ENCODE results near the gene ETFDH.
A peak's percentile ranks its signal among the peaks of the same experiment; 100 is the strongest.
"Not testable (repeated sequence)": the region's sequence is repeated elsewhere in the genome, so short reads cannot be mapped to it uniquely, and the experiment has no call there.

Gene ETFDH

GRCh38 chr4:158671915-158672806 is at the start of gene ETFDH:
ETFDH (plus strand) TSS chr4:158672296; CDS start chr4:158672457, 161 bp downstream.
- peak; percentile 96 for DNase-seq

GRCh38 chr4:158624889-158625478 is 47.1 kb upstream of the ETFDH start:
- peak in 1 of 2 experiments; percentile 37 for DNase-seq

GRCh38 chr4:158625544-158625943 is 46.6 kb upstream of the ETFDH start:
- no peak for DNase-seq

GRCh38 chr4:158630893-158631292 is 41.2 kb upstream of the ETFDH start:
- peak in 1 of 2 experiments; percentile 9 for DNase-seq

- no peak for DNase-seq
These were observed 35.5 kb upstream of the ETFDH start for GRCh38 chr4:158636619-158637018.

GRCh38 chr4:158644356-158644755 is 27.7 kb upstream of the ETFDH start:
- DNase-seq = no peak

- no peak for DNase-seq
These were observed 27.3 kb upstream of the ETFDH start for GRCh38 chr4:158644760-158645159.

- no peak for DNase-seq
These were observed 22.9 kb upstream of the ETFDH start for GRCh38 chr4:158649111-158649680.

GRCh38 chr4:158652920-158653319 is 19.2 kb upstream of the ETFDH start:
- DNase-seq = no peak

GRCh38 chr4:158656439-158656838 is 15.7 kb upstream of the ETFDH start:
- DNase-seq = no peak

GRCh38 chr4:158657291-158657690 is 14.8 kb upstream of the ETFDH start:
- DNase-seq = no peak

- DNase-seq = not testable (repeated sequence)
These were observed 8.8 kb upstream of the ETFDH start for GRCh38 chr4:158663255-158663654.

GRCh38 chr4:158663707-158664625 is 8.1 kb upstream of the ETFDH start:
- not testable (repeated sequence) for DNase-seq

GRCh38 chr4:158664806-158665205 is 7.3 kb upstream of the ETFDH start:
- no peak for DNase-seq

- DNase-seq = no peak
These were observed 5.2 kb upstream of the ETFDH start for GRCh38 chr4:158666892-158667291.

GRCh38 chr4:158667651-158668198 is 4.4 kb upstream of the ETFDH start:
- DNase-seq = peak in 1 of 2 experiments; percentile 12

GRCh38 chr4:158669310-158669709 is 2.8 kb upstream of the ETFDH start:
- DNase-seq = no peak

GRCh38 chr4:158670975-158671664 is 976 bp upstream of the ETFDH start:
- DNase-seq = peak; percentile 76 to 82

GRCh38 chr4:158671665-158671914 is 506 bp upstream of the ETFDH start, which contains the start of gene C4orf46:
C4orf46 (minus strand) TSS chr4:158671887; CDS start chr4:158671801, 86 bp downstream.
- DNase-seq = no peak

GRCh38 chr4:158673633-158674032 is 1.5 kb downstream of the ETFDH start:
- no peak for DNase-seq

GRCh38 chr4:158676076-158676475 is 4.0 kb downstream of the ETFDH start:
- DNase-seq = no peak

- no peak for DNase-seq
These were observed 6.7 kb downstream of the ETFDH start for GRCh38 chr4:158678767-158679166.

Data from NCI-H524 (cell line).